KMS-11 (cell line): ENCODE data around the gene SETBP1.

Experiments used
- H2AFZ ChIP-seq: fragments of 200-600 bp; sonication (generic); 2 replicates; pipeline ENCODE4 v1.6.1; 2016; ENCODE audit warnings: antibody characterized with exemption, mixed run types, low read depth
- H3K27ac ChIP-seq: fragments of 200-600 bp; sonication (generic); 2 replicates; pipeline ENCODE4 v1.6.1; 2016; ENCODE audit warnings: mild to moderate bottlenecking, mixed run types
- H3K27me3 ChIP-seq: fragments of 200-600 bp; sonication (generic); 2 replicates; pipeline ENCODE4 v1.6.1; 2017; ENCODE audit warnings: mild to moderate bottlenecking, low read depth, mixed run types, moderate library complexity; ENCODE audit not compliant: insufficient read depth
- H3K36me3 ChIP-seq: fragments of 200-600 bp; sonication (generic); 2 replicates; pipeline ENCODE4 v1.6.1; 2017; ENCODE audit warnings: mild to moderate bottlenecking, mixed run types; ENCODE audit not compliant: insufficient read depth
- H3K4me1 ChIP-seq: fragments of 200-600 bp; sonication (generic); 2 replicates; pipeline ENCODE4 v1.6.1; 2016; ENCODE audit warnings: mild to moderate bottlenecking, low read depth, mixed run types; ENCODE audit not compliant: poor library complexity, severe bottlenecking
- H3K4me2 ChIP-seq: fragments of 200-600 bp; sonication (generic); 2 replicates; pipeline ENCODE4 v1.7.0; 2016; ENCODE audit warnings: mild to moderate bottlenecking, mixed run types
- H3K4me3 ChIP-seq: fragments of 200-600 bp; sonication (generic); IDR thresholded peaks from 2 replicates; pipeline ENCODE4 v1.6.1; 2017; ENCODE audit warnings: low read depth, low read length, mixed read lengths; ENCODE audit not compliant: insufficient read depth
- H3K79me2 ChIP-seq: fragments of 200-600 bp; sonication (generic); 2 replicates; pipeline ENCODE4 v1.6.1; 2016; ENCODE audit warnings: low read depth, mixed run types; ENCODE audit not compliant: insufficient read depth
- H3K9ac ChIP-seq: fragments of 200-600 bp; sonication (generic); 2 replicates; pipeline ENCODE4 v1.6.1; 2016; ENCODE audit warnings: mild to moderate bottlenecking, mixed run types
- H4K20me1 ChIP-seq: fragments of 200-600 bp; sonication (generic); 2 replicates; pipeline ENCODE4 v1.6.1; 2016; ENCODE audit warnings: mild to moderate bottlenecking, mixed run types; ENCODE audit not compliant: insufficient read depth
- TF ChIP-seq, protein P1 (sequence below): fragments of 200-600 bp; sonication (generic); conservative IDR thresholded peaks from 2 replicates; pipeline ENCODE4 v1.6.1; 2017; ENCODE audit warnings: low read depth, mild to moderate bottlenecking, antibody characterized with exemption, low read length, moderate library complexity, mixed read lengths

The SETBP1 gene

DNA sequence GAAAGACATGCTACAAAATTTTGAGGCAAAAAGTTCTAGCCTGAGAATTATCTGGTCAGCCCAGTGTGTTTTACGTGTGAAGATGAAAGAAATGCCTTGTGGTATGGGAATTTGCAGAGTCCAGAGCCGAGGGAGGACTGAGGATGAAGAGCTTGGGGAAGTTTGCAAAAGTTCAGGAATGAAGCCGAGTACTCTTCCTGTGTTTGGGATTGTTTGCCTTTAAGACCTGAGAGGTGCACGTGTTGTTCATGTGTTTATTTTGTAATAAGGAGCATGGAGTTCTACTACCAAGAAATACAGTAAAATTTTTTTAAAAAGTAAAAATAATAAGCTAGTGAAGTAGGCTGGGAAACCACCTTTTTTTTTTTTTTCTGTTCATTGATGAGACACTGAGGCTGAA lies 14.8 kb downstream of the SETBP1 start:
- Histone ChIP-seq H4K20me1 (no peaks in the 10 kb centered on the region), H3K27ac (no peak overlapping the region), H3K4me3 (no peak overlapping the region), H3K79me2 (peaks cover 87% of the 10 kb centered on the region; the same call in 1 of the 2 replicates), H3K36me3 (no peaks in the 10 kb centered on the region), H3K4me2 (no peak overlapping the region), H3K4me1 (peaks cover 55% of the 10 kb centered on the region), H3K9ac (no peak overlapping the region), H2AFZ (no peak overlapping the region), H3K27me3 (no peaks in the 10 kb centered on the region)
- TF ChIP-seq, protein P1, sequence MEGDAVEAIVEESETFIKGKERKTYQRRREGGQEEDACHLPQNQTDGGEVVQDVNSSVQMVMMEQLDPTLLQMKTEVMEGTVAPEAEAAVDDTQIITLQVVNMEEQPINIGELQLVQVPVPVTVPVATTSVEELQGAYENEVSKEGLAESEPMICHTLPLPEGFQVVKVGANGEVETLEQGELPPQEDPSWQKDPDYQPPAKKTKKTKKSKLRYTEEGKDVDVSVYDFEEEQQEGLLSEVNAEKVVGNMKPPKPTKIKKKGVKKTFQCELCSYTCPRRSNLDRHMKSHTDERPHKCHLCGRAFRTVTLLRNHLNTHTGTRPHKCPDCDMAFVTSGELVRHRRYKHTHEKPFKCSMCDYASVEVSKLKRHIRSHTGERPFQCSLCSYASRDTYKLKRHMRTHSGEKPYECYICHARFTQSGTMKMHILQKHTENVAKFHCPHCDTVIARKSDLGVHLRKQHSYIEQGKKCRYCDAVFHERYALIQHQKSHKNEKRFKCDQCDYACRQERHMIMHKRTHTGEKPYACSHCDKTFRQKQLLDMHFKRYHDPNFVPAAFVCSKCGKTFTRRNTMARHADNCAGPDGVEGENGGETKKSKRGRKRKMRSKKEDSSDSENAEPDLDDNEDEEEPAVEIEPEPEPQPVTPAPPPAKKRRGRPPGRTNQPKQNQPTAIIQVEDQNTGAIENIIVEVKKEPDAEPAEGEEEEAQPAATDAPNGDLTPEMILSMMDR: no peak

DNA sequence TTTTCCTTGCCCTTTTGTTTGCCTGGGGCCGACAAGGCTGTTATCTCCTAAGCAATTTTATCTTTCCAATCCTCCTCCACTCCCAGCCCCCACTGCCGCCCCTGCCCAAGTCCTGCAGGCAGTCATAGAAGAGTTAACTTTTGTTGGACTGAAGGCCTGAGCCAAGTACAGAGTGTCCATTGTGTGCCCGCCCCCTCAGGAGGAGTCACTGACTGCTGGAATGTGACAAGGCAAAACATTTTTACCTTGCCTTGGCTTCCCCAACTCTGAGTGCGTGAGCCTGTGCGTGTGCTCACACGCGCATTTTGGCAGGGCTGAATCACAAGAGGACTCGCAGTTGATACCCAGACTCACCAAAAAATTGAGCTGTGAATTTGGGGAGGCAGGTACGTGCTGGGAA lies 16.2 kb downstream of the SETBP1 start:
- TF ChIP-seq, protein P1: no peak
- no peaks in the 10 kb centered on the region for H4K20me1 ChIP-seq
- H3K4me3 ChIP-seq: no peak overlapping the region
- H3K4me1 ChIP-seq: peaks cover 48% of the 10 kb centered on the region
- no peaks in the 10 kb centered on the region for H3K36me3 ChIP-seq
- no peak overlapping the region for H3K9ac ChIP-seq
- H3K27me3 ChIP-seq: no peaks in the 10 kb centered on the region
- peaks cover 73% of the 10 kb centered on the region; the same call in 1 of the 2 replicates for H3K79me2 ChIP-seq
- no peak overlapping the region for H3K27ac ChIP-seq
- H2AFZ ChIP-seq: no peak overlapping the region
- H3K4me2 ChIP-seq: no peak overlapping the region

DNA sequence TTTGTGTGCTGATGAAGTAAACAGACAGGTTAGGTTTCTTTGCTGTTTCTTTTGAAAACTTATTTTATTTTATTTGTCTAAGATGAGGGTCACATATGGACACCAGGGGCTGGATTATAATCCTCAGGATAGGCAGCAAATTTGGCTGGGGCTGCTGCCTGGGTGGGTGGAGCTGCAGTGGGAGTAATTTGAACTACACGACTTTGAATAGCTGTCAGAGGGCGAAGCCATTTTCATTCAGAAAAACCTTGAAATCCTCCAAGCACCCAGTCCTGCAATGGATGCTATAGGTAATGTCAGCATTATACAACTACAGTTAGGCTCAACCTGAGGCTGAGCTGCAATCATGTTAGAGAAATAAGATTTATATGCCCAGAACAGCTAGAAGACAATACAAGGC lies 16.6 kb downstream of the SETBP1 start:
- H3K27ac ChIP-seq: no peak overlapping the region
- H3K79me2 ChIP-seq: peaks cover 69% of the 10 kb centered on the region; the same call in 1 of the 2 replicates
- no peak overlapping the region for H3K9ac ChIP-seq
- TF ChIP-seq, protein P1: no peak
- peaks cover 50% of the 10 kb centered on the region for H3K4me1 ChIP-seq
- no peaks in the 10 kb centered on the region for H3K27me3 ChIP-seq
- H3K36me3 ChIP-seq: no peaks in the 10 kb centered on the region
- no peak overlapping the region for H3K4me2 ChIP-seq
- H2AFZ ChIP-seq: no peak overlapping the region
- H3K4me3 ChIP-seq: no peak overlapping the region
- H4K20me1 ChIP-seq: no peaks in the 10 kb centered on the region

DNA sequence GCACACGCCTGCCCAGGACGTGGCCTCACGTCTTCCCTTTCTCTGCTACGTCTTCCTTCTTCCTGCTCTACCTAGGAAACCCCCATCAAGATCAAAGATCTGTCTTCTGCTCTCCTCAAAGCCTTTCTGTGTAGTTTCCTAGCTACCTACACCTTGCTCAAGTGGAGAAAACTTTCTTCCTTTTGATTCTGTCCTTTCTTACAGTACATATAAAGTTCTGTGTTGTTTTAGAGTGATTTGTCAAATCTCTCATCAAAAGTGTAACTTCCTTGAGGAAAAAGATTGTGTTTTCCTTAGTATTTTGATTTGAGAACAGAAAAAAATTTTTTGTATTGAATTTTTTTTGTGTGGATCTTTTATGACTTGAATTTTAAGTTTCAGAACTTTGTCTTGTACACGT lies 17.8 kb downstream of the SETBP1 start:
- Histone ChIP-seq H4K20me1 (no peaks in the 10 kb centered on the region), H3K27ac (no peak overlapping the region), H3K36me3 (no peaks in the 10 kb centered on the region; the same call in 1 of the 2 replicates), H3K4me1 (peaks cover 53% of the 10 kb centered on the region), H3K79me2 (peaks cover 58% of the 10 kb centered on the region; the same call in 1 of the 2 replicates), H3K9ac (no peak overlapping the region), H3K27me3 (no peaks in the 10 kb centered on the region), H3K4me3 (no peak overlapping the region), H3K4me2 (no peak overlapping the region), H2AFZ (no peak overlapping the region)
- TF ChIP-seq, protein P1: no peak
